NCI-H524 treated with DMSO at 0.1 percent for 48 hours (cell line): Measurements from ENCODE around the gene MACROD2.

ENCODE experiments used
- DNase-seq: peaks from one replicate; lab custom pipeline; 2025; lab: John Stamatoyannopoulos, UW

MACROD2 gene

GRCh38 chr20:14531786-14532185, 536.5 kb downstream of the MACROD2 start:
- DNase-seq: no peak

GRCh38 chr20:14536738-14537137, 541.4 kb downstream of the MACROD2 start:
- DNase-seq: no peak

GRCh38 chr20:14538433-14538832, 543.1 kb downstream of the MACROD2 start:
- DNase-seq: no peak

- no peak for DNase-seq
These were observed 547.7 kb downstream of the MACROD2 start for GRCh38 chr20:14543040-14543439.

GRCh38 chr20:14544688-14545087, 549.4 kb downstream of the MACROD2 start:
- peak; percentile 16 for DNase-seq

GRCh38 chr20:14550655-14551054, 555.3 kb downstream of the MACROD2 start:
- DNase-seq: no peak

- DNase-seq: no peak
These were observed 558.6 kb downstream of the MACROD2 start for GRCh38 chr20:14553774-14554534.

- DNase-seq: no peak
These were observed 560.4 kb downstream of the MACROD2 start for GRCh38 chr20:14555676-14556075.

- no peak for DNase-seq
These were observed 560.9 kb downstream of the MACROD2 start for GRCh38 chr20:14556206-14556605.

GRCh38 chr20:14559612-14560011, 564.3 kb downstream of the MACROD2 start:
- DNase-seq: no peak

- DNase-seq: no peak
These were observed 566.5 kb downstream of the MACROD2 start for GRCh38 chr20:14561741-14562221.

- DNase-seq: no peak
These were observed 567.7 kb downstream of the MACROD2 start for GRCh38 chr20:14562981-14563380.

- no peak for DNase-seq
These were observed 571.2 kb downstream of the MACROD2 start for GRCh38 chr20:14566505-14566904.

- no peak for DNase-seq
These were observed 572.9 kb downstream of the MACROD2 start for GRCh38 chr20:14568225-14568624.

- no peak for DNase-seq
These were observed 573.4 kb downstream of the MACROD2 start for GRCh38 chr20:14568701-14569100.

- DNase-seq: no peak
These were observed 574.3 kb downstream of the MACROD2 start for GRCh38 chr20:14569641-14570040.

- no peak for DNase-seq
These were observed 575.5 kb downstream of the MACROD2 start for GRCh38 chr20:14570811-14571210.

- DNase-seq: no peak
These were observed 578.4 kb downstream of the MACROD2 start for GRCh38 chr20:14573676-14574075.

- DNase-seq: no peak
These were observed 581.0 kb downstream of the MACROD2 start for GRCh38 chr20:14576196-14576877.

GRCh38 chr20:14580418-14581074, 585.2 kb downstream of the MACROD2 start:
- no peak for DNase-seq

- DNase-seq: no peak
These were observed 586.4 kb downstream of the MACROD2 start for GRCh38 chr20:14581731-14582130.

- no peak for DNase-seq
These were observed 587.5 kb downstream of the MACROD2 start for GRCh38 chr20:14582855-14583254.

GRCh38 chr20:14583413-14583812, 588.1 kb downstream of the MACROD2 start:
- DNase-seq: no peak
